ENCODE data around the gene SPACA9.

The SPACA9 gene

GRCh38 chr9:132894346-132894745 is 15.6 kb downstream of the SPACA9 start:
- H3K27ac ChIP-seq = no peak overlapping the region
- TF ChIP-seq ZFX (IDR thresholded peaks at IDR 0.05) = no peak

- TF ChIP-seq CTCF (conservative IDR thresholded peaks at IDR 0.05) (no peak), ZFX (IDR thresholded peaks at IDR 0.05) (no peak)
- H3K27ac ChIP-seq = no peak overlapping the region
These were observed 16.5 kb downstream of the SPACA9 start for GRCh38 chr9:132894862-132895835.

- TF ChIP-seq ZFX (IDR thresholded peaks at IDR 0.05) (no peak), CTCF (conservative IDR thresholded peaks at IDR 0.05) (no peak)
These were observed 17.6 kb downstream of the SPACA9 start for GRCh38 chr9:132896264-132896663.

GRCh38 chr9:132896906-132897305 is 18.2 kb downstream of the SPACA9 start:
- no peak for TF ChIP-seq ZFX (IDR thresholded peaks at IDR 0.05)
- TF ChIP-seq CTCF (conservative IDR thresholded peaks at IDR 0.05) = no peak
- H3K27ac ChIP-seq = no peak overlapping the region

More at GRCh38 chr9:132896264-132896663, 17.6 kb downstream of the SPACA9 start:
- no peak overlapping the region for H3K27ac ChIP-seq

GRCh38 chr9:132898051-132898450 is 19.4 kb downstream of the SPACA9 start:
- TF ChIP-seq CTCF (conservative IDR thresholded peaks at IDR 0.05) = no peak
- no peak for TF ChIP-seq ZFX (IDR thresholded peaks at IDR 0.05)
- H3K27ac ChIP-seq = no peak overlapping the region

GRCh38 chr9:132901858-132902831 is 23.4 kb downstream of the SPACA9 start:
- H3K27ac ChIP-seq = no peak overlapping the region
- TF ChIP-seq CTCF (conservative IDR thresholded peaks at IDR 0.05) = peak; percentile 98
- no peak for TF ChIP-seq ZFX (IDR thresholded peaks at IDR 0.05)

GRCh38 chr9:132903574-132904492 is 25.1 kb downstream of the SPACA9 start:
- no peak overlapping the region for H3K27ac ChIP-seq
- no peak for TF ChIP-seq CTCF (conservative IDR thresholded peaks at IDR 0.05)
- no peak for TF ChIP-seq ZFX (IDR thresholded peaks at IDR 0.05)

All from C4-2B (cell line).